SK-N-SH (cell line): ENCODE data around the gene TRIML1. TPM values are rescaled to one million over a fixed set of nuclear protein-coding genes. Genes with fewer than 3 reads are reported as not detected.

Source experiments
- CTCF ChIA-PET: fragments of 300-600, 350-600 bp; formaldehyde crosslinking; extraction: SDS; loops from one replicate; lab custom pipeline; 2021; lab: Yijun Ruan, JAX
- POLR2A ChIA-PET: fragments of 350-600 bp; sonication (Branson Sonifier 250); formaldehyde crosslinking; extraction: SDS; loops from one replicate; lab custom pipeline; 2020; ENCODE audit warnings: antibody characterized with exemption, inconsistent platforms; lab: Yijun Ruan, JAX
- DNase-seq: peaks from one replicate; pipeline ENCODE4 v3.0.0; 2012
- H2AFZ ChIP-seq: fragments of 200-600 bp; sonication (generic); 2 replicates; pipeline ENCODE4 v1.8.1; 2016; ENCODE audit warnings: antibody characterized with exemption, mild to moderate bottlenecking, low read depth
- H3F3A ChIP-seq: fragments of 200-600 bp; sonication (generic); replicated peaks from 2 replicates; pipeline ENCODE3; 2016; ENCODE audit warnings: antibody characterized with exemption, mild to moderate bottlenecking; ENCODE audit not compliant: insufficient read depth
- H3K27ac ChIP-seq, 2 experiments: fragments of 200-500 bp in 1 of 2; fragments of 200-600 bp in 1 of 2; sonication (Bioruptor generic) in 1 of 2; sonication (generic), shearing (Covaris generic) in 1 of 2; 2 replicates each; pipeline versions ENCODE4 v1.5.1 to v1.6.1; 2014 to 2016; ENCODE audit warnings: low read depth in 2 of 2, inconsistent platforms in 1 of 2, low read length in 1 of 2, mild to moderate bottlenecking in 1 of 2, mixed read lengths in 1 of 2
- H3K27me3 ChIP-seq: fragments of 200-600 bp; sonication (generic), shearing (Covaris generic); 2 replicates; pipeline ENCODE4 v1.6.1; 2016; ENCODE audit warnings: mixed run types; ENCODE audit not compliant: insufficient read depth
- H3K36me3 ChIP-seq, 2 experiments: fragments of 200-500 bp in 1 of 2; fragments of 200-600 bp in 1 of 2; sonication (Bioruptor generic) in 1 of 2; sonication (generic) in 1 of 2; replicated peaks in 1 of 2; 2 replicates each; pipeline versions ENCODE3 to v1.5.1; 2014 to 2016; ENCODE audit warnings: low read length in 1 of 2, mild to moderate bottlenecking in 1 of 2; ENCODE audit not compliant: insufficient read depth in 2 of 2, control insufficient read depth in 1 of 2
- H3K4me1 ChIP-seq, 2 experiments: fragments of 200-500 bp in 1 of 2; fragments of 200-600 bp in 1 of 2; sonication (Bioruptor generic) in 1 of 2; sonication (generic), shearing (Covaris generic) in 1 of 2; 2 replicates each; pipeline versions ENCODE4 v1.5.1 to v1.6.1; 2014 to 2016; ENCODE audit warnings: low read depth in 1 of 2, low read length in 1 of 2, mixed run types in 1 of 2; ENCODE audit not compliant: insufficient read depth in 2 of 2, control insufficient read depth in 1 of 2
- H3K4me2 ChIP-seq: fragments of 200-600 bp; sonication (generic), shearing (Covaris generic); 2 replicates; pipeline ENCODE4 v1.6.1; 2017; ENCODE audit warnings: mixed run types
- H3K4me3 ChIP-seq, 2 experiments: fragments of 200-500 bp in 1 of 2; fragments of 200-600 bp in 1 of 2; sonication (Bioruptor generic) in 1 of 2; sonication (generic), shearing (Covaris generic) in 1 of 2; 2 replicates each; pipeline versions ENCODE4 v1.5.1 to v1.8.1; 2014 to 2016; ENCODE audit warnings: low read depth in 2 of 2, inconsistent platforms in 1 of 2, low read length in 1 of 2, mild to moderate bottlenecking in 1 of 2, mixed read lengths in 1 of 2, moderate library complexity in 1 of 2
- H3K79me2 ChIP-seq: fragments of 200-600 bp; sonication (generic); 2 replicates; pipeline ENCODE4 v1.8.1; 2017; ENCODE audit warnings: mild to moderate bottlenecking; ENCODE audit not compliant: insufficient read depth
- H3K9ac ChIP-seq: fragments of 200-600 bp; sonication (generic); 2 replicates; pipeline ENCODE4 v1.6.1; 2017; ENCODE audit warnings: mixed run types
- H3K9me2 ChIP-seq: fragments of 200-600 bp; sonication (generic); 2 replicates; pipeline ENCODE4 v1.6.1; 2017; ENCODE audit warnings: mixed run types
- H3K9me3 ChIP-seq: fragments of 200-600 bp; sonication (generic); 2 replicates; pipeline ENCODE4 v1.6.1; 2017; ENCODE audit warnings: mixed run types, mild to moderate bottlenecking, moderate library complexity
- H4K20me1 ChIP-seq: fragments of 200-600 bp; sonication (generic); 2 replicates; pipeline ENCODE4 v1.6.1; 2017; ENCODE audit warnings: mild to moderate bottlenecking, mixed run types; ENCODE audit not compliant: insufficient read depth
- CHD2 ChIP-seq: fragments of 150-350 bp; IDR thresholded peaks from 2 replicates; pipeline ENCODE4 v1.6.1; 2018; ENCODE audit warnings: low read length; ENCODE audit not compliant: partially characterized antibody
- ELF1 ChIP-seq: IDR thresholded peaks from 2 replicates; pipeline ENCODE4 v1.4.0; 2012
- EZH2phosphoT487 ChIP-seq: fragments of 200-600 bp; sonication (generic); IDR thresholded peaks from 2 replicates; pipeline ENCODE4 v1.6.1; 2017; ENCODE audit warnings: low read depth, mixed run types, mild to moderate bottlenecking, antibody characterized with exemption, moderate library complexity, borderline replicate concordance
- FOSL2 ChIP-seq: IDR thresholded peaks from 2 replicates; pipeline ENCODE4 v1.4.0; 2012; ENCODE audit warnings: low read depth, mild to moderate bottlenecking, moderate library complexity, borderline replicate concordance
- GABPA ChIP-seq: IDR thresholded peaks from 2 replicates; pipeline ENCODE4 v1.4.0; 2012; ENCODE audit warnings: low read depth, mild to moderate bottlenecking
- MAX ChIP-seq: IDR thresholded peaks from 2 replicates; pipeline ENCODE4 v1.4.0; 2012; ENCODE audit warnings: low read depth
- NRF1 ChIP-seq: IDR thresholded peaks from 2 replicates; pipeline ENCODE4 v1.6.1; 2012; ENCODE audit warnings: low read depth, mild to moderate bottlenecking, low read length
- RAD21 ChIP-seq: IDR thresholded peaks from 2 replicates; pipeline ENCODE4 v1.6.1; 2012; ENCODE audit warnings: mild to moderate bottlenecking, low read length
- RCOR1 ChIP-seq: fragments of 150-350 bp; IDR thresholded peaks from 2 replicates; pipeline ENCODE4 v1.6.1; 2017; ENCODE audit warnings: antibody characterized with exemption, low read length
- RFX5 ChIP-seq: IDR thresholded peaks from 2 replicates; pipeline ENCODE4 v1.6.1; 2012; ENCODE audit warnings: mild to moderate bottlenecking, improper control_type of control experiment, low read length
- RXRA ChIP-seq: IDR thresholded peaks from 2 replicates; pipeline ENCODE4 v1.4.0; 2012; ENCODE audit warnings: low read depth, mild to moderate bottlenecking, borderline replicate concordance
- SIN3A ChIP-seq: IDR thresholded peaks from 2 replicates; pipeline ENCODE4 v1.6.1; 2012; ENCODE audit warnings: low read depth, mild to moderate bottlenecking, low read length, moderate library complexity, borderline replicate concordance
- SMC3 ChIP-seq: IDR thresholded peaks from 2 replicates; pipeline ENCODE4 v1.6.1; 2012; ENCODE audit warnings: low read depth, low read length, improper control_type of control experiment
- YY1 ChIP-seq: IDR thresholded peaks from 2 replicates; pipeline ENCODE4 v1.4.0; 2012; ENCODE audit warnings: low read depth, mild to moderate bottlenecking
- ZBTB33 ChIP-seq: IDR thresholded peaks from 2 replicates; pipeline ENCODE4 v1.4.0; 2012; ENCODE audit warnings: low read depth, borderline replicate concordance
- WGBS: methylation state at CpG from one replicate; pipeline ENCODE4 v1.1.6; 2017; ENCODE audit warnings: low lambda C conversion rate; 5-methylcytosine and 5-hydroxymethylcytosine counted together
- polyA plus RNA-seq, 3 experiments: library from polyadenylated mRNA; depleted of rRNA; stranded (reverse); fragments of >200 nt; gene quantifications; 2 replicates each; pipeline ENCODE4 v1.2.3, GENCODE V29; 2012
- TF ChIP-seq, protein P1 (sequence below): fragments of 150-350 bp; IDR thresholded peaks from 2 replicates; pipeline ENCODE4 v1.6.1; 2017; ENCODE audit warnings: antibody characterized with exemption, low read length, low read depth, borderline replicate concordance
- TF ChIP-seq, protein P2 (sequence below): IDR thresholded peaks from 2 replicates; pipeline ENCODE4; 2012
- TF ChIP-seq, protein P3 (sequence below): IDR thresholded peaks from 2 replicates; pipeline ENCODE4 v1.6.1; 2012; ENCODE audit warnings: mild to moderate bottlenecking, low read depth, low read length, moderate library complexity
- TF ChIP-seq, protein P4 (sequence below): fragments of 150-350 bp; IDR thresholded peaks from 2 replicates; pipeline ENCODE4 v1.6.1; 2016; ENCODE audit warnings: mild to moderate bottlenecking, low read depth, low read length

The TRIML1 gene
- polyA plus RNA-seq, 1 of the 3 experiments (the other 2 are of a cell fraction), result not detected

DNA sequence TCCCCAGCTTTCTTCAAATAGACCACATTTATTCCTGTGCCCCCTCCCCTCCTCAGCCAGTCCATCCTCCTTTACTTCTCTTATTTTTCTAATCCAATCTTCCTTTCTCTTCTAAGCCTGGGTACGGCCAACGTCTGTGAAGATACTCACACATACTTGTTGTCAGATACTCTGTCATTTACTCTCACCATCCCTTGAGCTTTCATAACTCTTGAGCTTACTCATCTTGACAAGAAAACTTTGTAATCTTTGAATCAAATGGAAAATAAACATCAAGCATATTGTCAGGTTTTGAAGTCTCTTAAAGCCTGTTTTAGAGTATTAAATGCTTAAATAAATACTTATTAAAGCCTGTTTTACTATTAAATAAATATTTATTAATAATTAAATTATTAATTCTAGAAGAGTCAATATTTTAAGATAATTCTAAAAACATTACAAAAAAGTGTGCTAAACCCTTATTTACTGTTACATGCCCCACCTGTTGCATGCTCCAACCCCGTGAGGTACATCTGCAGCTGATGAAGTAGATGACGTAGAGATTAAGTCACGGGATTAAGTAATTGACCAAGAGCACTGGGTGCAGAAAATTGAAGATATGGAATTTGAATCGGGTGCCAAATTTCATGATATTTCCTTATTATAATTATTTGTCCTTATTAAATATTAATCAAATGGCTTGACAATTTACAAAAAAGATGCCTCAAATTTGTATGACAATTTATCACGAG, 28.3 kb upstream of the TRIML1 start (continued):
- TF ChIP-seq ZBTB33, result no peak
- no peak for TF ChIP-seq GABPA
- no peak for TF ChIP-seq CHD2

- Histone ChIP-seq H2AFZ (no peak overlapping the region), H3K9me3 (no peaks in the 10 kb centered on the region), H4K20me1 (no peaks in the 10 kb centered on the region), H3K4me3 (no peak overlapping the region), H3K79me2 (no peaks in the 10 kb centered on the region), H3F3A (peaks cover 4% of the 10 kb centered on the region), H3K9ac (no peak overlapping the region), H3K9me2 (no peaks in the 10 kb centered on the region), H3K4me2 (no peak overlapping the region), H3K4me1 (no peaks in the 10 kb centered on the region), H3K27me3 (no peaks in the 10 kb centered on the region), H3K36me3 (no peaks in the 10 kb centered on the region), H3K27ac (no peak overlapping the region)
- CTCF ChIA-PET, result no interaction called here
- 26% methylated on average over 6 of the region's 6 CpGs for WGBS
- POLR2A ChIA-PET, result no interaction called here
- DNase-seq, result no peak
- no peak for TF ChIP-seq RFX5
- TF ChIP-seq MAX, result no peak
- TF ChIP-seq RCOR1, result no peak
- TF ChIP-seq FOSL2, result no peak
- no peak for TF ChIP-seq SIN3A
- TF ChIP-seq, protein P1, sequence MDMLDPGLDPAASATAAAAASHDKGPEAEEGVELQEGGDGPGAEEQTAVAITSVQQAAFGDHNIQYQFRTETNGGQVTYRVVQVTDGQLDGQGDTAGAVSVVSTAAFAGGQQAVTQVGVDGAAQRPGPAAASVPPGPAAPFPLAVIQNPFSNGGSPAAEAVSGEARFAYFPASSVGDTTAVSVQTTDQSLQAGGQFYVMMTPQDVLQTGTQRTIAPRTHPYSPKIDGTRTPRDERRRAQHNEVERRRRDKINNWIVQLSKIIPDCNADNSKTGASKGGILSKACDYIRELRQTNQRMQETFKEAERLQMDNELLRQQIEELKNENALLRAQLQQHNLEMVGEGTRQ, result no peak
- no peak for TF ChIP-seq SMC3
- TF ChIP-seq ELF1, result no peak
- TF ChIP-seq, protein P2, sequence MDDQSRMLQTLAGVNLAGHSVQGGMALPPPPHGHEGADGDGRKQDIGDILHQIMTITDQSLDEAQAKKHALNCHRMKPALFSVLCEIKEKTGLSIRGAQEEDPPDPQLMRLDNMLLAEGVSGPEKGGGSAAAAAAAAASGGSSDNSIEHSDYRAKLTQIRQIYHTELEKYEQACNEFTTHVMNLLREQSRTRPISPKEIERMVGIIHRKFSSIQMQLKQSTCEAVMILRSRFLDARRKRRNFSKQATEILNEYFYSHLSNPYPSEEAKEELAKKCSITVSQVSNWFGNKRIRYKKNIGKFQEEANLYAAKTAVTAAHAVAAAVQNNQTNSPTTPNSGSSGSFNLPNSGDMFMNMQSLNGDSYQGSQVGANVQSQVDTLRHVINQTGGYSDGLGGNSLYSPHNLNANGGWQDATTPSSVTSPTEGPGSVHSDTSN, result no peak
- TF ChIP-seq EZH2phosphoT487, result no peak
- TF ChIP-seq RXRA, result no peak
- TF ChIP-seq RAD21, result no peak
- TF ChIP-seq YY1, result no peak
- TF ChIP-seq, protein P3, sequence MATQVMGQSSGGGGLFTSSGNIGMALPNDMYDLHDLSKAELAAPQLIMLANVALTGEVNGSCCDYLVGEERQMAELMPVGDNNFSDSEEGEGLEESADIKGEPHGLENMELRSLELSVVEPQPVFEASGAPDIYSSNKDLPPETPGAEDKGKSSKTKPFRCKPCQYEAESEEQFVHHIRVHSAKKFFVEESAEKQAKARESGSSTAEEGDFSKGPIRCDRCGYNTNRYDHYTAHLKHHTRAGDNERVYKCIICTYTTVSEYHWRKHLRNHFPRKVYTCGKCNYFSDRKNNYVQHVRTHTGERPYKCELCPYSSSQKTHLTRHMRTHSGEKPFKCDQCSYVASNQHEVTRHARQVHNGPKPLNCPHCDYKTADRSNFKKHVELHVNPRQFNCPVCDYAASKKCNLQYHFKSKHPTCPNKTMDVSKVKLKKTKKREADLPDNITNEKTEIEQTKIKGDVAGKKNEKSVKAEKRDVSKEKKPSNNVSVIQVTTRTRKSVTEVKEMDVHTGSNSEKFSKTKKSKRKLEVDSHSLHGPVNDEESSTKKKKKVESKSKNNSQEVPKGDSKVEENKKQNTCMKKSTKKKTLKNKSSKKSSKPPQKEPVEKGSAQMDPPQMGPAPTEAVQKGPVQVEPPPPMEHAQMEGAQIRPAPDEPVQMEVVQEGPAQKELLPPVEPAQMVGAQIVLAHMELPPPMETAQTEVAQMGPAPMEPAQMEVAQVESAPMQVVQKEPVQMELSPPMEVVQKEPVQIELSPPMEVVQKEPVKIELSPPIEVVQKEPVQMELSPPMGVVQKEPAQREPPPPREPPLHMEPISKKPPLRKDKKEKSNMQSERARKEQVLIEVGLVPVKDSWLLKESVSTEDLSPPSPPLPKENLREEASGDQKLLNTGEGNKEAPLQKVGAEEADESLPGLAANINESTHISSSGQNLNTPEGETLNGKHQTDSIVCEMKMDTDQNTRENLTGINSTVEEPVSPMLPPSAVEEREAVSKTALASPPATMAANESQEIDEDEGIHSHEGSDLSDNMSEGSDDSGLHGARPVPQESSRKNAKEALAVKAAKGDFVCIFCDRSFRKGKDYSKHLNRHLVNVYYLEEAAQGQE, result no peak
- TF ChIP-seq ZBTB33, result no peak
- no peak for TF ChIP-seq NRF1
- TF ChIP-seq, protein P4, sequence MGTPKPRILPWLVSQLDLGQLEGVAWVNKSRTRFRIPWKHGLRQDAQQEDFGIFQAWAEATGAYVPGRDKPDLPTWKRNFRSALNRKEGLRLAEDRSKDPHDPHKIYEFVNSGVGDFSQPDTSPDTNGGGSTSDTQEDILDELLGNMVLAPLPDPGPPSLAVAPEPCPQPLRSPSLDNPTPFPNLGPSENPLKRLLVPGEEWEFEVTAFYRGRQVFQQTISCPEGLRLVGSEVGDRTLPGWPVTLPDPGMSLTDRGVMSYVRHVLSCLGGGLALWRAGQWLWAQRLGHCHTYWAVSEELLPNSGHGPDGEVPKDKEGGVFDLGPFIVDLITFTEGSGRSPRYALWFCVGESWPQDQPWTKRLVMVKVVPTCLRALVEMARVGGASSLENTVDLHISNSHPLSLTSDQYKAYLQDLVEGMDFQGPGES, result no peak
- TF ChIP-seq GABPA, result no peak
These were observed 27.3 kb upstream of the TRIML1 start for GRCh38 chr4:188111955-188112354.
